ENCODE data around the gene ZNF407.
"Not testable (repeated sequence)": the region's sequence is repeated elsewhere in the genome, so short reads cannot be mapped to it uniquely, and the experiment has no call there.

ZNF407 gene

GRCh38 chr18:74597662-74598349 is at the start of gene ZNF407:
ZNF407 (plus strand) TSS chr18:74597870; CDS start chr18:74631020, 33,150 bp downstream.
- DNase-seq = peak; percentile 88

GRCh38 chr18:74549591-74550104 is 48.0 kb upstream of the ZNF407 start:
- DNase-seq = no peak

- no peak for DNase-seq
Observed at GRCh38 chr18:74550886-74551285, 46.8 kb upstream of the ZNF407 start.

- DNase-seq = no peak
Observed at GRCh38 chr18:74551452-74551851, 46.2 kb upstream of the ZNF407 start.

GRCh38 chr18:74551936-74552555 is 45.6 kb upstream of the ZNF407 start:
- peak; percentile 83 for DNase-seq

GRCh38 chr18:74556126-74556525 is 41.5 kb upstream of the ZNF407 start:
- no peak for DNase-seq

- DNase-seq = no peak
Observed at GRCh38 chr18:74558096-74558495, 39.6 kb upstream of the ZNF407 start.

GRCh38 chr18:74562131-74562730 is 35.4 kb upstream of the ZNF407 start:
- DNase-seq = no peak

GRCh38 chr18:74562775-74563174 is 34.9 kb upstream of the ZNF407 start:
- no peak for DNase-seq

GRCh38 chr18:74563999-74564398 is 33.7 kb upstream of the ZNF407 start:
- no peak for DNase-seq

- not testable (repeated sequence) for DNase-seq
Observed at GRCh38 chr18:74565164-74565563, 32.5 kb upstream of the ZNF407 start.

- not testable (repeated sequence) for DNase-seq
Observed at GRCh38 chr18:74565993-74566392, 31.7 kb upstream of the ZNF407 start.

- DNase-seq = no peak
Observed at GRCh38 chr18:74567822-74568221, 29.8 kb upstream of the ZNF407 start.

- no peak for DNase-seq
Observed at GRCh38 chr18:74569401-74569800, 28.3 kb upstream of the ZNF407 start.

GRCh38 chr18:74570266-74570665 is 27.4 kb upstream of the ZNF407 start:
- no peak for DNase-seq

- DNase-seq = no peak
Observed at GRCh38 chr18:74571895-74572680, 25.6 kb upstream of the ZNF407 start.

- DNase-seq = no peak
Observed at GRCh38 chr18:74573053-74573452, 24.6 kb upstream of the ZNF407 start.

- no peak for DNase-seq
Observed at GRCh38 chr18:74574916-74575315, 22.8 kb upstream of the ZNF407 start.

GRCh38 chr18:74577019-74577418 is 20.7 kb upstream of the ZNF407 start:
- no peak for DNase-seq

GRCh38 chr18:74579496-74580065 is 18.1 kb upstream of the ZNF407 start:
- no peak for DNase-seq

GRCh38 chr18:74582642-74583041 is 15.0 kb upstream of the ZNF407 start:
- DNase-seq = no peak

GRCh38 chr18:74587441-74587840 is 10.2 kb upstream of the ZNF407 start:
- DNase-seq = no peak

GRCh38 chr18:74589021-74589420 is 8.6 kb upstream of the ZNF407 start:
- no peak for DNase-seq

Data from CD4-positive, alpha-beta T cell treated with Interleukin-17A for 4 hours (primary cell).